K562 (cell line): ENCODE results near the gene TPK1. TPM values are rescaled to one million over a fixed set of nuclear protein-coding genes. Genes with fewer than 3 reads are reported as not detected.

Source experiments
- CTBP1 ChIP-seq: fragments of 450-650 bp; IDR thresholded peaks from 2 replicates; pipeline ENCODE4 v1.6.1; 2016; ENCODE audit warnings: borderline replicate concordance
- EWSR1 ChIP-seq: fragments of 450-650 bp; IDR thresholded peaks from 2 replicates; pipeline ENCODE4 v1.6.1; 2018; ENCODE audit warnings: borderline replicate concordance, mild to moderate bottlenecking, low read depth, moderate library complexity; ENCODE audit not compliant: partially characterized antibody
- FOXP1 ChIP-seq: sonication (generic); formaldehyde crosslinking; IDR thresholded peaks from 2 replicates; pipeline ENCODE4 v1.8.0; 2022; ENCODE audit warnings: mild to moderate bottlenecking, missing genetic modification reagents
- JUNB ChIP-seq: fragments of 450-650 bp; formaldehyde crosslinking; conservative IDR thresholded peaks from 2 replicates; pipeline ENCODE4 v1.4.0; 2020; ENCODE audit warnings: mild to moderate bottlenecking
- KLF10 ChIP-seq: fragments of 250-450 bp; sonication (Bioruptor Pico); IDR thresholded peaks from 2 replicates; pipeline ENCODE4 v1.6.1; 2021; ENCODE audit warnings: matching md5 sums
- MED1 ChIP-seq: sonication (generic); formaldehyde crosslinking; IDR thresholded peaks from 2 replicates; pipeline ENCODE4 v1.8.1; 2023; ENCODE audit warnings: missing genetic modification reagents, borderline replicate concordance
- NCOA1 ChIP-seq: fragments of 450-650 bp; IDR thresholded peaks from 2 replicates; pipeline ENCODE4 v1.6.1; 2016; ENCODE audit warnings: low read depth
- NONO ChIP-seq, 2 experiments: fragments of 200-400 bp in 1 of 2; fragments of 450-650 bp in 1 of 2; formaldehyde crosslinking in 1 of 2; IDR thresholded peaks; 2 replicates each; pipeline ENCODE4 v1.6.1; 2017; ENCODE audit warnings: low read depth in 2 of 2, mild to moderate bottlenecking in 2 of 2, moderate library complexity in 2 of 2, low read length in 1 of 2
- RBM17 ChIP-seq: fragments of 200-400 bp; formaldehyde crosslinking; IDR thresholded peaks from 2 replicates; pipeline ENCODE4 v1.6.1; 2017; ENCODE audit warnings: low read depth, mild to moderate bottlenecking, low read length, borderline replicate concordance
- SLC30A9 ChIP-seq: fragments of 250-450 bp; sonication (Bioruptor Pico); IDR thresholded peaks from 2 replicates; pipeline ENCODE4 v1.8.0; 2022; ENCODE audit warnings: mild to moderate bottlenecking, moderate library complexity
- STAT5A ChIP-seq: IDR thresholded peaks from 2 replicates; pipeline ENCODE4 v1.6.1; 2012; ENCODE audit warnings: low read length, inconsistent platforms, borderline replicate concordance
- STAT5B ChIP-seq: fragments of 250-450 bp; sonication (Bioruptor Pico); IDR thresholded peaks from 2 replicates; pipeline ENCODE4 v1.8.0; 2021; ENCODE audit warnings: mild to moderate bottlenecking, inconsistent platforms
- TFE3 ChIP-seq: fragments of 450-650 bp; formaldehyde crosslinking; IDR thresholded peaks from 2 replicates; pipeline ENCODE4 v1.4.0; 2020; ENCODE audit warnings: mild to moderate bottlenecking, mixed read lengths
- ZFP1 ChIP-seq: fragments of 450-650 bp; formaldehyde crosslinking; IDR thresholded peaks from 2 replicates; pipeline ENCODE4 v1.4.0; 2020; ENCODE audit warnings: mild to moderate bottlenecking, mixed read lengths
- polyA plus RNA-seq, 8 experiments: library from polyadenylated mRNA; depleted of rRNA in 4 of 8; stranded (reverse) in 5 of 8; unstranded in 3 of 8; fragments of >200 nt; fragmentation: Nextera tagmentation in 2 of 8; fragmentation: Illumina TruSeq in 1 of 8; extraction: Ambion mirVana in 2 of 8; extraction: Trizol in 1 of 8; gene quantifications; 2 replicates each; pipeline versions ENCODE4 v1.2.1 to v1.2.3, GENCODE V29; 2011 to 2014; ENCODE audit warnings: inconsistent platforms in 1 of 8, missing spikeins in 1 of 8
- total RNA-seq, 7 experiments: library from RNA; depleted of rRNA in 6 of 7; stranded (reverse); fragments of >200 nt in 6 of 7; fragmentation: Illumina TruSeq in 2 of 7; extraction: Trizol in 2 of 7; gene quantifications; 2 replicates each; pipeline versions ENCODE4 v1.2.1 to v1.2.3, GENCODE V29; 2011 to 2021; ENCODE audit warnings: low replicate concordance in 1 of 7
- TF ChIP-seq, protein P1 (sequence below): sonication (generic); formaldehyde crosslinking; IDR thresholded peaks from 2 replicates; pipeline ENCODE4 v1.8.0; 2022; ENCODE audit warnings: mild to moderate bottlenecking, missing genetic modification reagents, borderline replicate concordance
- TF ChIP-seq, protein P2 (sequence below): IDR thresholded peaks from 3 replicates; pipeline ENCODE4 v1.6.1; 2011; ENCODE audit warnings: borderline replicate concordance, mild to moderate bottlenecking, moderate library complexity; ENCODE audit not compliant: insufficient read length; ENCODE audit errors: extremely low read depth
- TF ChIP-seq, protein P3 (sequence below): fragments of 450-650 bp; formaldehyde crosslinking; IDR thresholded peaks from 2 replicates; pipeline ENCODE4 v1.4.0; 2020; ENCODE audit warnings: mild to moderate bottlenecking

Gene TPK1
- total and polyA plus RNA-seq, 9 of the 15 experiments (the other 6 are each of a cell fraction or from before 2014, with no cell fraction given), result 5.1 to 16.2 (median 9.2) TPM

GRCh38 chr7:144835652-144836544 lies at the start of gene TPK1 (continued):
- TF ChIP-seq, protein P1, sequence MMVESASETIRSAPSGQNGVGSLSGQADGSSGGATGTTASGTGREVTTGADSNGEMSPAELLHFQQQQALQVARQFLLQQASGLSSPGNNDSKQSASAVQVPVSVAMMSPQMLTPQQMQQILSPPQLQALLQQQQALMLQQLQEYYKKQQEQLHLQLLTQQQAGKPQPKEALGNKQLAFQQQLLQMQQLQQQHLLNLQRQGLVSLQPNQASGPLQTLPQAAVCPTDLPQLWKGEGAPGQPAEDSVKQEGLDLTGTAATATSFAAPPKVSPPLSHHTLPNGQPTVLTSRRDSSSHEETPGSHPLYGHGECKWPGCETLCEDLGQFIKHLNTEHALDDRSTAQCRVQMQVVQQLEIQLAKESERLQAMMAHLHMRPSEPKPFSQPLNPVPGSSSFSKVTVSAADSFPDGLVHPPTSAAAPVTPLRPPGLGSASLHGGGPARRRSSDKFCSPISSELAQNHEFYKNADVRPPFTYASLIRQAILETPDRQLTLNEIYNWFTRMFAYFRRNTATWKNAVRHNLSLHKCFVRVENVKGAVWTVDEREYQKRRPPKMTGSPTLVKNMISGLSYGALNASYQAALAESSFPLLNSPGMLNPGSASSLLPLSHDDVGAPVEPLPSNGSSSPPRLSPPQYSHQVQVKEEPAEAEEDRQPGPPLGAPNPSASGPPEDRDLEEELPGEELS (CRISPR knock-in tag), result no peak
- no peak; the same call in 1 of the 2 replicates for TF ChIP-seq STAT5A
- peak; percentile 81 for TF ChIP-seq NCOA1
- peak; percentile 82 to 88 for TF ChIP-seq NONO (IDR thresholded peaks at IDR 0.05; ENCODE audit: low read depth in 2 of 2, low read length in 1 of 2)
- TF ChIP-seq, protein P2, sequence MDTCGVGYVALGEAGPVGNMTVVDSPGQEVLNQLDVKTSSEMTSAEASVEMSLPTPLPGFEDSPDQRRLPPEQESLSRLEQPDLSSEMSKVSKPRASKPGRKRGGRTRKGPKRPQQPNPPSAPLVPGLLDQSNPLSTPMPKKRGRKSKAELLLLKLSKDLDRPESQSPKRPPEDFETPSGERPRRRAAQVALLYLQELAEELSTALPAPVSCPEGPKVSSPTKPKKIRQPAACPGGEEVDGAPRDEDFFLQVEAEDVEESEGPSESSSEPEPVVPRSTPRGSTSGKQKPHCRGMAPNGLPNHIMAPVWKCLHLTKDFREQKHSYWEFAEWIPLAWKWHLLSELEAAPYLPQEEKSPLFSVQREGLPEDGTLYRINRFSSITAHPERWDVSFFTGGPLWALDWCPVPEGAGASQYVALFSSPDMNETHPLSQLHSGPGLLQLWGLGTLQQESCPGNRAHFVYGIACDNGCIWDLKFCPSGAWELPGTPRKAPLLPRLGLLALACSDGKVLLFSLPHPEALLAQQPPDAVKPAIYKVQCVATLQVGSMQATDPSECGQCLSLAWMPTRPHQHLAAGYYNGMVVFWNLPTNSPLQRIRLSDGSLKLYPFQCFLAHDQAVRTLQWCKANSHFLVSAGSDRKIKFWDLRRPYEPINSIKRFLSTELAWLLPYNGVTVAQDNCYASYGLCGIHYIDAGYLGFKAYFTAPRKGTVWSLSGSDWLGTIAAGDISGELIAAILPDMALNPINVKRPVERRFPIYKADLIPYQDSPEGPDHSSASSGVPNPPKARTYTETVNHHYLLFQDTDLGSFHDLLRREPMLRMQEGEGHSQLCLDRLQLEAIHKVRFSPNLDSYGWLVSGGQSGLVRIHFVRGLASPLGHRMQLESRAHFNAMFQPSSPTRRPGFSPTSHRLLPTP, result no peak
- TF ChIP-seq ZFP1 (CRISPR knock-in tag), result no peak
- TF ChIP-seq FOXP1 (CRISPR knock-in tag), result peak; percentile 93
- no peak for TF ChIP-seq MED1 (CRISPR knock-in tag)
- no peak for TF ChIP-seq TFE3 (CRISPR knock-in tag)
- TF ChIP-seq EWSR1, result no peak
- TF ChIP-seq CTBP1, result peak; percentile 97
- 0 out of 2 replicates have a peak, but pooled peaks have one; percentile 47 for TF ChIP-seq JUNB (CRISPR knock-in tag)
- TF ChIP-seq SLC30A9 (CRISPR knock-in tag), result no peak
- TF ChIP-seq, protein P3, sequence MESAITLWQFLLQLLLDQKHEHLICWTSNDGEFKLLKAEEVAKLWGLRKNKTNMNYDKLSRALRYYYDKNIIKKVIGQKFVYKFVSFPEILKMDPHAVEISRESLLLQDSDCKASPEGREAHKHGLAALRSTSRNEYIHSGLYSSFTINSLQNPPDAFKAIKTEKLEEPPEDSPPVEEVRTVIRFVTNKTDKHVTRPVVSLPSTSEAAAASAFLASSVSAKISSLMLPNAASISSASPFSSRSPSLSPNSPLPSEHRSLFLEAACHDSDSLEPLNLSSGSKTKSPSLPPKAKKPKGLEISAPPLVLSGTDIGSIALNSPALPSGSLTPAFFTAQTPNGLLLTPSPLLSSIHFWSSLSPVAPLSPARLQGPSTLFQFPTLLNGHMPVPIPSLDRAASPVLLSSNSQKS (CRISPR knock-in tag), result no peak
- TF ChIP-seq KLF10, result no peak
- no peak for TF ChIP-seq STAT5B (CRISPR knock-in tag)
- TF ChIP-seq RBM17, result no peak
